GM23338 (cell line): ENCODE measurements around the gene UTP4. TPM values are rescaled to one million over a fixed set of nuclear protein-coding genes. Genes with fewer than 3 reads are reported as not detected.

Experiments
- ATAC-seq: fragments of 200-7000 bp; cut with Tn5 transposase; 3 replicates; pipeline ENCODE4 v1.9.1; 2020
- DNase-seq: peaks from one replicate; pipeline ENCODE4 v3.0.0-alpha.2; 2015; ENCODE audit warnings: low spot score
- H2AFZ ChIP-seq: fragments of 200-600 bp; sonication (generic); 2 replicates; pipeline ENCODE4 v1.8.0; 2016; ENCODE audit warnings: antibody characterized with exemption, mild to moderate bottlenecking, moderate library complexity
- H3F3A ChIP-seq: fragments of 200-600 bp; sonication (generic); replicated peaks from 2 replicates; pipeline ENCODE4 v1.8.0; 2017; ENCODE audit warnings: antibody characterized with exemption, mixed run types, low read depth
- H3K27ac ChIP-seq: fragments of 200-600 bp; sonication (generic); 2 replicates; pipeline ENCODE4 v1.6.1; 2016; ENCODE audit warnings: low read depth
- H3K27me3 ChIP-seq: fragments of 200-600 bp; sonication (generic); 2 replicates; pipeline ENCODE4 v1.8.0; 2016; ENCODE audit warnings: mild to moderate bottlenecking, mixed run types, moderate library complexity; ENCODE audit not compliant: insufficient read depth
- H3K36me3 ChIP-seq: fragments of 200-600 bp; sonication (generic); 2 replicates; pipeline ENCODE4 v1.8.0; 2016; ENCODE audit warnings: mild to moderate bottlenecking; ENCODE audit not compliant: insufficient read depth
- H3K4me1 ChIP-seq: fragments of 200-600 bp; sonication (generic); 2 replicates; pipeline ENCODE4 v1.8.0; 2016; ENCODE audit warnings: mild to moderate bottlenecking, moderate library complexity; ENCODE audit not compliant: insufficient read depth
- H3K4me2 ChIP-seq: fragments of 200-600 bp; sonication (generic); 2 replicates; pipeline ENCODE4 v1.7.1; 2017; ENCODE audit warnings: mixed run types
- H3K4me3 ChIP-seq: fragments of 200-600 bp; sonication (generic); 2 replicates; pipeline ENCODE4 v1.6.1; 2016; ENCODE audit warnings: mixed run types
- H3K79me2 ChIP-seq: fragments of 200-600 bp; sonication (generic); replicated peaks from 2 replicates; pipeline ENCODE4 v1.8.0; 2017; ENCODE audit warnings: mild to moderate bottlenecking; ENCODE audit not compliant: insufficient read depth
- H3K9me2 ChIP-seq: fragments of 200-600 bp; sonication (generic); 2 replicates; pipeline ENCODE4 v1.8.0; 2017; ENCODE audit not compliant: insufficient read depth
- H4K20me1 ChIP-seq: fragments of 200-600 bp; sonication (generic); replicated peaks from 2 replicates; pipeline ENCODE4 v1.8.0; 2017; ENCODE audit warnings: mild to moderate bottlenecking; ENCODE audit not compliant: insufficient read depth
- H3K27ac Mint-ChIP-seq: 2 replicates; pipeline ENCODE4 v1.8.0; 2020; ENCODE audit warnings: inconsistent platforms, mild to moderate bottlenecking, moderate library complexity, mixed read lengths
- H3K27me3 Mint-ChIP-seq: 3 replicates; pipeline ENCODE4 v1.8.0; 2022; ENCODE audit warnings: low read depth, mild to moderate bottlenecking, moderate library complexity, mixed read lengths, inconsistent platforms; ENCODE audit not compliant: insufficient read depth, poor library complexity
- H3K36me3 Mint-ChIP-seq: 3 replicates; pipeline ENCODE4 v1.8.0; 2021; ENCODE audit warnings: low read depth, mild to moderate bottlenecking, inconsistent platforms, moderate library complexity, mixed read lengths
- H3K4me1 Mint-ChIP-seq: 3 replicates; pipeline ENCODE4 v1.8.0; 2020; ENCODE audit warnings: mild to moderate bottlenecking, inconsistent platforms, mixed read lengths
- H3K4me3 Mint-ChIP-seq: 3 replicates; pipeline ENCODE4 v1.8.0; 2021; ENCODE audit warnings: moderate library complexity, mild to moderate bottlenecking, inconsistent platforms, mixed read lengths
- H3K9me3 Mint-ChIP-seq: 3 replicates; pipeline ENCODE4 v1.8.0; 2020; ENCODE audit warnings: moderate library complexity, mild to moderate bottlenecking, inconsistent platforms, mixed read lengths
- CREB1 ChIP-seq: fragments of 250-450 bp; sonication (Bioruptor Pico); IDR thresholded peaks from 2 replicates; pipeline ENCODE4 v1.5.0; 2020; ENCODE audit warnings: low read depth, mild to moderate bottlenecking, moderate library complexity
- CTCF ChIP-seq, 2 experiments: fragments of 200-600 bp in 1 of 2; sonication (generic) in 1 of 2; conservative IDR thresholded peaks; 2 replicates each; pipeline versions ENCODE4 v1.5.1 to v1.6.1; 2016 to 2017; ENCODE audit warnings: antibody characterized with exemption in 2 of 2, low read depth in 2 of 2, mild to moderate bottlenecking in 2 of 2, moderate library complexity in 1 of 2
- ETS1 ChIP-seq: IDR thresholded peaks from 2 replicates; pipeline ENCODE4 v1.6.1; 2016; ENCODE audit warnings: antibody characterized with exemption
- EZH2 ChIP-seq: fragments of 200-600 bp; sonication (generic); IDR thresholded peaks from one replicate; pipeline ENCODE4 v1.8.0; 2017; ENCODE audit warnings: antibody characterized with exemption, mild to moderate bottlenecking, low read depth; ENCODE audit not compliant: unreplicated experiment
- EZH2phosphoT487 ChIP-seq: fragments of 200-600 bp; sonication (generic); IDR thresholded peaks from one replicate; pipeline ENCODE4 v1.8.1; 2018; ENCODE audit warnings: antibody characterized with exemption; ENCODE audit not compliant: unreplicated experiment
- JUNB ChIP-seq: IDR thresholded peaks from one replicate; pipeline ENCODE4 v1.6.1; 2016; ENCODE audit warnings: antibody characterized with exemption; ENCODE audit not compliant: unreplicated experiment
- NANOG ChIP-seq: IDR thresholded peaks from 2 replicates; pipeline ENCODE4 v1.6.1; 2016; ENCODE audit warnings: antibody characterized with exemption, borderline replicate concordance
- POLR2AphosphoS5 ChIP-seq: IDR thresholded peaks from 2 replicates; pipeline ENCODE4 v1.6.1; 2016; ENCODE audit warnings: antibody characterized with exemption, low read depth
- STAT1 ChIP-seq: IDR thresholded peaks from one replicate; pipeline ENCODE4 v1.6.1; 2016; ENCODE audit warnings: antibody characterized with exemption; ENCODE audit not compliant: unreplicated experiment
- ZNF114 ChIP-seq: fragments of 250-450 bp; sonication (Bioruptor Pico); IDR thresholded peaks from 2 replicates; pipeline ENCODE4 v1.5.0; 2020; ENCODE audit warnings: mild to moderate bottlenecking, moderate library complexity
- ZNF331 ChIP-seq: fragments of 250-450 bp; sonication (Bioruptor Pico); IDR thresholded peaks from 2 replicates; pipeline ENCODE4 v1.5.0; 2020; ENCODE audit warnings: low read depth, mild to moderate bottlenecking, moderate library complexity
- ZNF462 ChIP-seq: fragments of 250-450 bp; sonication (Bioruptor Pico); IDR thresholded peaks from 2 replicates; pipeline ENCODE4 v1.5.0; 2020; ENCODE audit warnings: mild to moderate bottlenecking, moderate library complexity
- polyA plus RNA-seq: library from polyadenylated mRNA; unstranded; fragments of >200 nt; fragmentation: Nextera tagmentation; extraction: Ambion mirVana; gene quantifications from 2 replicates; pipeline ENCODE4 v1.2.1, GENCODE V29; 2016
- total RNA-seq: library from RNA; depleted of rRNA; stranded (reverse); fragments of >200 nt; shearing (Covaris generic); gene quantifications from 2 replicates; pipeline ENCODE4 v1.2.3, GENCODE V29; 2014
- TF ChIP-seq, protein P1 (sequence below): IDR thresholded peaks from one replicate; pipeline ENCODE4 v1.6.1; 2018; ENCODE audit warnings: antibody characterized with exemption; ENCODE audit not compliant: unreplicated experiment

Gene UTP4
- total and polyA plus RNA-seq, 2 experiments from 2014 or later: 63.2 to 66.6 TPM

DNA sequence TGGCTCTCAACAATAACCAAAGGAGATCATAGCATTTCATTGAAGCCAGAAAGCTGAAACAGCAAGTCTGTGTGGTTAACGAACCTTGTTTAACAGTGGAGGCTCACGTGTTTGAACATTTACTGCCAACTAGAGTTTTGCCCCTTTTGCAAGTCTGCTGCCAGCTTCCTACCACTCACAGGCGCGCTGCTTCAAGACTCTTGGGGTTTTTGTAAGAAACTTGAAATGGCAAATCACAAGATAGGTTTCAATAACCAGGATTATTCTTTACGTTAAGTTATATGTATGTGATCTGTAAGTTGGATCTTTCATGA lies 55.7 kb downstream of the UTP4 start:
- DNase-seq (no peak), ATAC-seq (no peak)
- peak overlapping the region; percentile 85 for H3K4me3 Mint-ChIP-seq
- Histone ChIP-seq H2AFZ (peak overlapping the region; percentile 29; the same call in 1 of the 2 replicates), H3K4me1 (peaks cover 24% of the 10 kb centered on the region), H3K79me2 (peaks cover 49% of the 10 kb centered on the region), H3K9me2 (no peaks in the 10 kb centered on the region), H3K27me3 (no peaks in the 10 kb centered on the region), H3K4me2 (peak overlapping the region; percentile 80), H3K4me3 (peak overlapping the region; percentile 93), H3F3A (no peaks in the 10 kb centered on the region), H3K36me3 (no peaks in the 10 kb centered on the region), H3K27ac (no peak overlapping the region; the same call in 1 of the 2 replicates), H4K20me1 (no peaks in the 10 kb centered on the region; the same call in none of the 2 replicates)
- H3K9me3 Mint-ChIP-seq: no peaks in the 10 kb centered on the region
- peaks cover 5% of the 10 kb centered on the region for H3K36me3 Mint-ChIP-seq
- TF ChIP-seq ZNF462 (CRISPR knock-in tag) (no peak), CREB1 (CRISPR knock-in tag) (no peak), ZNF114 (CRISPR knock-in tag) (no peak), JUNB (no peak), ETS1 (no peak), EZH2phosphoT487 (no peak), NANOG (no peak), POLR2AphosphoS5 (no peak), EZH2 (no peak), STAT1 (no peak), ZNF331 (CRISPR knock-in tag) (no peak), CTCF (conservative IDR thresholded peaks at IDR 0.05; ENCODE audit: low read depth in 2 of 2) (no peak)
- TF ChIP-seq, protein P1, sequence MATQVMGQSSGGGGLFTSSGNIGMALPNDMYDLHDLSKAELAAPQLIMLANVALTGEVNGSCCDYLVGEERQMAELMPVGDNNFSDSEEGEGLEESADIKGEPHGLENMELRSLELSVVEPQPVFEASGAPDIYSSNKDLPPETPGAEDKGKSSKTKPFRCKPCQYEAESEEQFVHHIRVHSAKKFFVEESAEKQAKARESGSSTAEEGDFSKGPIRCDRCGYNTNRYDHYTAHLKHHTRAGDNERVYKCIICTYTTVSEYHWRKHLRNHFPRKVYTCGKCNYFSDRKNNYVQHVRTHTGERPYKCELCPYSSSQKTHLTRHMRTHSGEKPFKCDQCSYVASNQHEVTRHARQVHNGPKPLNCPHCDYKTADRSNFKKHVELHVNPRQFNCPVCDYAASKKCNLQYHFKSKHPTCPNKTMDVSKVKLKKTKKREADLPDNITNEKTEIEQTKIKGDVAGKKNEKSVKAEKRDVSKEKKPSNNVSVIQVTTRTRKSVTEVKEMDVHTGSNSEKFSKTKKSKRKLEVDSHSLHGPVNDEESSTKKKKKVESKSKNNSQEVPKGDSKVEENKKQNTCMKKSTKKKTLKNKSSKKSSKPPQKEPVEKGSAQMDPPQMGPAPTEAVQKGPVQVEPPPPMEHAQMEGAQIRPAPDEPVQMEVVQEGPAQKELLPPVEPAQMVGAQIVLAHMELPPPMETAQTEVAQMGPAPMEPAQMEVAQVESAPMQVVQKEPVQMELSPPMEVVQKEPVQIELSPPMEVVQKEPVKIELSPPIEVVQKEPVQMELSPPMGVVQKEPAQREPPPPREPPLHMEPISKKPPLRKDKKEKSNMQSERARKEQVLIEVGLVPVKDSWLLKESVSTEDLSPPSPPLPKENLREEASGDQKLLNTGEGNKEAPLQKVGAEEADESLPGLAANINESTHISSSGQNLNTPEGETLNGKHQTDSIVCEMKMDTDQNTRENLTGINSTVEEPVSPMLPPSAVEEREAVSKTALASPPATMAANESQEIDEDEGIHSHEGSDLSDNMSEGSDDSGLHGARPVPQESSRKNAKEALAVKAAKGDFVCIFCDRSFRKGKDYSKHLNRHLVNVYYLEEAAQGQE: no peak
- peaks cover 26% of the 10 kb centered on the region for H3K4me1 Mint-ChIP-seq
- peak overlapping the region; percentile 86; the same call in 1 of the 2 replicates for H3K27ac Mint-ChIP-seq
- peaks cover 3% of the 10 kb centered on the region for H3K27me3 Mint-ChIP-seq
